Endothelial cell of umbilical vein (primary cell): ENCODE measurements around the gene UBL7. TPM values are rescaled to one million over a fixed set of nuclear protein-coding genes. Genes with fewer than 3 reads are reported as not detected.

Experiments
- BruUV-seq: library from RNA; stranded (reverse); fragments of 400-500 nt; replicated peaks from 2 replicates; lab custom pipeline; 2021; lab: Mats Ljungman, UMichigan
- CTCF ChIA-PET: fragments of 300-600, 350-600 bp; sonication (Branson Sonifier 250); formaldehyde crosslinking; loops from one replicate; lab custom pipeline; 2021; ENCODE audit warnings: antibody characterized with exemption, inconsistent platforms; lab: Charles Lee
- POLR2A ChIA-PET: fragments of 300-600, 350-600 bp; sonication (Branson Sonifier 250); formaldehyde crosslinking; loops from one replicate; lab custom pipeline; 2021; ENCODE audit warnings: antibody characterized with exemption, inconsistent platforms; lab: Charles Lee
- DNase-seq: peaks from one replicate; pipeline ENCODE4 v3.0.0-alpha.2; 2011; ENCODE audit warnings: low read depth, low spot score
- FAIRE-seq: peaks from 2 replicates; lab custom pipeline; 2011; peaks lifted over from hg19 to GRCh38; lab: Jason Lieb, UNC
- H2AFZ ChIP-seq: 2 replicates; pipeline ENCODE4 v1.6.0; 2012; ENCODE audit warnings: low read depth, low read length, control low read depth, inconsistent platforms
- H3K27ac ChIP-seq: 2 replicates; pipeline ENCODE4 v1.5.1; 2011; ENCODE audit warnings: low read depth, mild to moderate bottlenecking, control low read depth, low read length, moderate library complexity; ENCODE audit not compliant: insufficient read depth
- H3K27me3 ChIP-seq, 2 experiments: 2 replicates each; pipeline versions ENCODE4 v1.6.0 to v1.6.1; 2011; ENCODE audit warnings: low read length in 2 of 2, mixed read lengths in 1 of 2; ENCODE audit not compliant: control insufficient read depth in 2 of 2, insufficient read depth in 2 of 2
- H3K36me3 ChIP-seq, 2 experiments: 2 replicates in 1 of 2; 3 replicates in 1 of 2; pipeline ENCODE4 v1.5.1; 2011; ENCODE audit warnings: low read length in 2 of 2, mild to moderate bottlenecking in 1 of 2, moderate library complexity in 1 of 2; ENCODE audit not compliant: control insufficient read depth in 2 of 2, insufficient read depth in 2 of 2; ENCODE audit errors: extremely low read depth in 1 of 2
- H3K4me1 ChIP-seq: 3 replicates; pipeline ENCODE4 v1.5.1; 2011; ENCODE audit warnings: mild to moderate bottlenecking, low read length; ENCODE audit not compliant: control insufficient read depth, insufficient read depth; ENCODE audit errors: extremely low read depth
- H3K4me2 ChIP-seq: 2 replicates; pipeline ENCODE4 v1.6.1; 2011; ENCODE audit warnings: low read length, control low read depth, mixed read lengths; ENCODE audit not compliant: insufficient read depth
- H3K4me3 ChIP-seq, 3 experiments: fragments of 200-600 bp in 1 of 3; sonication (generic), shearing (Covaris generic) in 1 of 3; replicated peaks in 1 of 3; 2 replicates each; pipeline ENCODE4 v1.5.1; 2011 to 2016; ENCODE audit warnings: control low read depth in 3 of 3, low read length in 3 of 3, mild to moderate bottlenecking in 2 of 3, inconsistent platforms in 1 of 3, low read depth in 1 of 3, moderate library complexity in 1 of 3; ENCODE audit not compliant: insufficient read depth in 1 of 3
- H3K79me2 ChIP-seq: 2 replicates; pipeline ENCODE4 v1.6.0; 2012; ENCODE audit warnings: low read length, inconsistent platforms; ENCODE audit not compliant: control insufficient read depth, insufficient read depth
- H3K9ac ChIP-seq: replicated peaks from 2 replicates; pipeline ENCODE3; 2011; ENCODE audit warnings: low read length, control low read depth; ENCODE audit not compliant: insufficient read depth; ENCODE audit errors: extremely low read depth
- H3K9me1 ChIP-seq: replicated peaks from 3 replicates; pipeline ENCODE4 v1.6.0; 2011; ENCODE audit warnings: mild to moderate bottlenecking, low read length; ENCODE audit not compliant: control insufficient read depth, insufficient read depth; ENCODE audit errors: extremely low read depth
- H3K9me3 ChIP-seq: replicated peaks from 2 replicates; pipeline ENCODE4 v1.5.1; 2012; ENCODE audit warnings: low read length, inconsistent platforms; ENCODE audit not compliant: control insufficient read depth, insufficient read depth
- H4K20me1 ChIP-seq: replicated peaks from 2 replicates; pipeline ENCODE3; 2011; ENCODE audit warnings: mild to moderate bottlenecking, low read length; ENCODE audit not compliant: control insufficient read depth, insufficient read depth; ENCODE audit errors: extremely low read depth
- CTCF ChIP-seq, 2 donors: IDR thresholded peaks; 1 replicate in 1 of 2; 2 replicates in 1 of 2; pipeline ENCODE4 v1.5.1; 2011; ENCODE audit warnings: low read length in 2 of 2, mild to moderate bottlenecking in 2 of 2, moderate library complexity in 2 of 2, control low read depth in 1 of 2, inconsistent platforms in 1 of 2, low read depth in 1 of 2; ENCODE audit not compliant: insufficient read depth in 1 of 2; ENCODE audit errors: extremely low read depth in 1 of 2
- EZH2 ChIP-seq: IDR thresholded peaks from 2 replicates; pipeline ENCODE4 v1.6.1; 2012; ENCODE audit warnings: borderline replicate concordance, low read depth, mild to moderate bottlenecking, moderate library complexity, low read length, inconsistent platforms; ENCODE audit not compliant: severe bottlenecking
- FOS ChIP-seq: IDR thresholded peaks from 2 replicates; pipeline ENCODE4 v1.6.1; 2011; ENCODE audit warnings: mild to moderate bottlenecking, low read length, moderate library complexity, borderline replicate concordance; ENCODE audit not compliant: insufficient read depth
- GATA2 ChIP-seq: IDR thresholded peaks from 2 replicates; pipeline ENCODE4 v1.7.0; 2011; ENCODE audit warnings: low read depth, mild to moderate bottlenecking, moderate library complexity, mixed read lengths, low read length; ENCODE audit not compliant: insufficient read length, insufficient read depth
- JUN ChIP-seq: IDR thresholded peaks from 2 replicates; pipeline ENCODE4 v1.6.1; 2011; ENCODE audit warnings: borderline replicate concordance, low read depth; ENCODE audit not compliant: insufficient read length, insufficient read depth
- MYC ChIP-seq: IDR thresholded peaks from one replicate; pipeline ENCODE4 v1.6.1; 2011; ENCODE audit warnings: mild to moderate bottlenecking, low read depth, low read length
- POLR2A ChIP-seq: IDR thresholded peaks from 2 replicates; pipeline ENCODE4 v1.6.1; 2012; ENCODE audit warnings: low read depth, mild to moderate bottlenecking, control low read depth, low read length
- POLR2AphosphoS5 ChIP-seq: IDR thresholded peaks from 2 replicates; pipeline ENCODE4 v1.6.1; 2012; ENCODE audit warnings: low read depth, mild to moderate bottlenecking, control low read depth, low read length, moderate library complexity; ENCODE audit not compliant: insufficient read depth
- dilution Hi-C: fragments of 300-500 bp; cut with MboI; formaldehyde crosslinking; loops from one replicate; pipeline ENCODE4 v1.15.0; 2019; ENCODE audit warnings: low sequenced_read_pairs; ENCODE audit not compliant: extremely low pct_ligation_motif_present
- intact Hi-C: fragments of 100-400 bp; cut with micrococcal nuclease; formaldehyde crosslinking; loops from one replicate; pipeline ENCODE4 v1.10.0; 2022
- polyA plus RNA-seq, 4 experiments: library from polyadenylated mRNA; depleted of rRNA in 3 of 4; stranded (reverse) in 3 of 4; unstranded in 1 of 4; fragments of >200 nt; gene quantifications; 2 replicates each; pipeline versions ENCODE4 v1.2.1 to v1.2.3, GENCODE V29; 2011 to 2012; ENCODE audit warnings: missing spikeins in 1 of 4
- total RNA-seq: library from RNA; stranded (reverse); gene quantifications from 2 replicates; pipeline ENCODE4 v1.2.3, GENCODE V29; 2021
- TF ChIP-seq, protein P1 (sequence below): IDR thresholded peaks from 2 replicates; pipeline ENCODE4 v1.6.1; 2011; ENCODE audit not compliant: insufficient read depth, insufficient read length

The UBL7 gene
- total and polyA plus RNA-seq, 2 donors (not counting 3 experiments of a cell fraction or from before 2014, with no cell fraction given), result 32.8 to 90.4 TPM

DNA sequence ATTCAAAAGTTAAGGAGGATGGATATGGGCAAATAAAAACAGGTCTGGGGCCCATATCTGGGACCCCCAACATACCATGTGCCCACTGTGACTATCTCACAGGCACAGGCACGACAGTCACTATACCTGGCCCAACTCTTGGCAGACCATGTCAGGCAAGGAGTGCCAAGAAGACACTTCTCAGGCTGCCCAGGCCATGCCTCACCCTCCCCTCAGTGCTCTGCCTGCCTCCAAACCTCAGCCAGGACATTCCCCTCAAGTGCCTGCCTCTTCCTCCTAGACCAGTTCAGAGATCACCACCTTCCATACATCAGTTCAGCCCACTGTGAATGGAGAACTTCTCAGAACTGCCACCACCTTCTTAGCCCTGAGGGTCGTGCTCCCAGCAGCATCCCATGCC, 22.8 kb downstream of the UBL7 start:
- FAIRE-seq, result peak; percentile 43
- BruUV-seq, result no TSS peak
- Histone ChIP-seq H3K4me2 (no peak overlapping the region), H4K20me1 (no peaks in the 10 kb centered on the region), H3K4me1 (no peaks in the 10 kb centered on the region), H3K9ac (no peak overlapping the region), H2AFZ (no peak overlapping the region), H3K4me3 (no peak overlapping the region), H3K9me1 (no peaks in the 10 kb centered on the region), H3K9me3 (no peaks in the 10 kb centered on the region), H3K27ac (no peak overlapping the region), H3K36me3 (no peaks in the 10 kb centered on the region), H3K27me3 (peaks cover 0 to 3% of the 10 kb centered on the region in 2 experiments), H3K79me2 (no peaks in the 10 kb centered on the region)
- ChIA-PET POLR2A (interaction anchor here (1.7 kb wide), 1 partner anchor 56 kb away, joined by 4 read pairs; no protein-coding TSS in a partner anchor), CTCF (interaction anchor here (0.9 to 9.0 kb wide), 16 partner anchors 11 to 193 kb away, joined by 3 to 313 read pairs (median 4); partner anchors contain the start of gene UBL7)
- intact Hi-C loops (loop anchor here (1.0 to 5.0 kb wide), 4 partner anchors 51 to 184 kb away; no protein-coding TSS in a partner anchor), dilution Hi-C loops (no loop called here)
- DNase-seq, result no peak
- TF ChIP-seq GATA2 (no peak), MYC (no peak), JUN (no peak), FOS (no peak), POLR2A (no peak), CTCF (IDR thresholded peaks at IDR 0.05; ENCODE audit: extremely low read depth in 1 of 2, insufficient read depth in 1 of 2, low read depth in 1 of 2, low read length in 2 of 2) (no peak), POLR2AphosphoS5 (no peak), EZH2 (no peak)
- TF ChIP-seq, protein P1, sequence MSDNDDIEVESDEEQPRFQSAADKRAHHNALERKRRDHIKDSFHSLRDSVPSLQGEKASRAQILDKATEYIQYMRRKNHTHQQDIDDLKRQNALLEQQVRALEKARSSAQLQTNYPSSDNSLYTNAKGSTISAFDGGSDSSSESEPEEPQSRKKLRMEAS, result no peak
